Measurements from ENCODE around the gene LCP1.

- TF ChIP-seq CTCF (conservative IDR thresholded peaks at IDR 0.05; ENCODE audit: low read depth, low read length) (no peak), EZH2 (IDR thresholded peaks at IDR 0.05; ENCODE audit: borderline replicate concordance, low read depth, low read length, poor library complexity, severe bottlenecking) (no peak)
Measured at GRCh38 chr13:46124531-46124966, 57.4 kb downstream of the LCP1 start.

All from A673 (cell line).